Stomach (tissue), 4 donors: ENCODE data around the gene SLC51A.

Source experiments
- EP300 ChIP-seq: sonication (generic); formaldehyde crosslinking; IDR thresholded peaks from one replicate; pipeline ENCODE4 v1.6.1; 2017; ENCODE audit warnings: antibody characterized with exemption
- TF ChIP-seq, protein P1 (sequence below), 7 experiments: fragments of 450-650 bp in 4 of 7; fragments of 200-600 bp in 3 of 7; sonication (generic) in 3 of 7; IDR thresholded peaks; one replicate each; pipeline ENCODE4 v1.5.1; 2016 to 2019; ENCODE audit warnings: antibody characterized with exemption in 7 of 7, control low read depth in 2 of 7, mild to moderate bottlenecking in 1 of 7

DNA sequence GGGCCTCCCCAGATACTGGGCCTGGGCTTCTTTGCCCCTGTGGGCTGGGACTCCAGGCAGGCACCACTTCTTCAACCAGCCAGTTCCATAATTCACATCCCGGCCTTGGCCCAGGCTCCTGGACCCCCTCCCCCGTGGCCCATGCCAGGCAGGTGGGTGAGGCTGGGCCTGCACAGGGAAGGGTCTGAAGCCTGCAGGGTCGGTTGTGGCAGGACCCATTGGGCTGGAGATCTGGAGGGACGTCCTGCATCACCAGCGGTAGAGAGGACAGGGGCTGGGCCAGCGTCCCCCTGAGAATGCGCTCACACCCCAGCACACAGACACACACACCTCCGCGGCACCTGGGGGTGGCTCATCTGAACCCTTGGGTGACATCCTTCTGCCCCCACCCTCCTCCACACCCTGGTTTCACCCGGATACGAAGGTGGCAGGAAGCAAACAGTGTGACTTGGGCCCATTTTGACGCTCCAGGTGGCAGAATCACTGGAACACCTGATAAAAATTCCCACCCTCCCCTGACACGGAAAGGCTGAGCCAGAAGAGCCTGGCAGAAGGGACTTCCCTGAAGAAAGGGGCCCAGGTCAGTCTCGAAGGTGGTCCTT is 20.6 kb upstream of the SLC51A start:
- no peak for TF ChIP-seq EP300
- TF ChIP-seq, protein P1, sequence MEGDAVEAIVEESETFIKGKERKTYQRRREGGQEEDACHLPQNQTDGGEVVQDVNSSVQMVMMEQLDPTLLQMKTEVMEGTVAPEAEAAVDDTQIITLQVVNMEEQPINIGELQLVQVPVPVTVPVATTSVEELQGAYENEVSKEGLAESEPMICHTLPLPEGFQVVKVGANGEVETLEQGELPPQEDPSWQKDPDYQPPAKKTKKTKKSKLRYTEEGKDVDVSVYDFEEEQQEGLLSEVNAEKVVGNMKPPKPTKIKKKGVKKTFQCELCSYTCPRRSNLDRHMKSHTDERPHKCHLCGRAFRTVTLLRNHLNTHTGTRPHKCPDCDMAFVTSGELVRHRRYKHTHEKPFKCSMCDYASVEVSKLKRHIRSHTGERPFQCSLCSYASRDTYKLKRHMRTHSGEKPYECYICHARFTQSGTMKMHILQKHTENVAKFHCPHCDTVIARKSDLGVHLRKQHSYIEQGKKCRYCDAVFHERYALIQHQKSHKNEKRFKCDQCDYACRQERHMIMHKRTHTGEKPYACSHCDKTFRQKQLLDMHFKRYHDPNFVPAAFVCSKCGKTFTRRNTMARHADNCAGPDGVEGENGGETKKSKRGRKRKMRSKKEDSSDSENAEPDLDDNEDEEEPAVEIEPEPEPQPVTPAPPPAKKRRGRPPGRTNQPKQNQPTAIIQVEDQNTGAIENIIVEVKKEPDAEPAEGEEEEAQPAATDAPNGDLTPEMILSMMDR (IDR thresholded peaks at IDR 0.05): no peak
